H1 (cell line): ENCODE data around the gene ADPRHL1. TPM values are rescaled to one million over a fixed set of nuclear protein-coding genes. Genes with fewer than 3 reads are reported as not detected.

Experiments
- CTCF ChIA-PET: fragments of 300-600 bp; sonication (Branson Sonifier 250); formaldehyde crosslinking; loops from one replicate; lab custom pipeline; 2021; ENCODE audit not compliant: partially characterized antibody; lab: Charles Lee
- POLR2A ChIA-PET: fragments of 300-600 bp; sonication (Branson Sonifier 250); formaldehyde crosslinking; loops from one replicate; lab custom pipeline; 2021; ENCODE audit warnings: inconsistent platforms; ENCODE audit not compliant: partially characterized antibody; lab: Charles Lee
- DNase-seq, 2 experiments: peaks; one replicate each; pipeline versions ENCODE4 v3.0.0 to v3.0.0-alpha.2; 2010 to 2022; ENCODE audit warnings: low spot score in 2 of 2, low read depth in 1 of 2, mixed read lengths in 1 of 2
- FAIRE-seq: peaks from 2 replicates; lab custom pipeline; 2011; peaks lifted over from hg19 to GRCh38; lab: Jason Lieb, UNC
- H2AFZ ChIP-seq: 2 replicates; pipeline ENCODE4 v1.8.1; 2012; ENCODE audit warnings: low read length, inconsistent platforms
- H2AK5ac ChIP-seq: 2 replicates; pipeline ENCODE4 v1.6.1; 2013; ENCODE audit warnings: low read depth, low read length
- H2BK120ac ChIP-seq: replicated peaks from 2 replicates; pipeline ENCODE3; 2013; ENCODE audit warnings: low read depth, low read length, inconsistent platforms
- H2BK12ac ChIP-seq: 2 replicates; pipeline ENCODE4 v1.6.1; 2013; ENCODE audit warnings: low read depth, low read length
- H2BK15ac ChIP-seq: 2 replicates; pipeline ENCODE4 v1.6.1; 2013; ENCODE audit warnings: low read length
- H2BK20ac ChIP-seq: 2 replicates; pipeline ENCODE4 v1.6.1; 2013; ENCODE audit warnings: low read length
- H2BK5ac ChIP-seq: 2 replicates; pipeline ENCODE4 v1.6.1; 2013; ENCODE audit warnings: low read depth, low read length
- H3K14ac ChIP-seq: 2 replicates; pipeline ENCODE4 v1.6.1; 2013; ENCODE audit warnings: inconsistent platforms; ENCODE audit not compliant: insufficient read length
- H3K18ac ChIP-seq: 2 replicates; pipeline ENCODE4 v1.6.1; 2013; ENCODE audit warnings: low read length; ENCODE audit errors: extremely low read depth
- H3K23ac ChIP-seq: 2 replicates; pipeline ENCODE4 v1.6.1; 2013; ENCODE audit warnings: inconsistent platforms; ENCODE audit not compliant: insufficient read length
- H3K23me2 ChIP-seq: 2 replicates; pipeline ENCODE4 v1.6.1; 2013; ENCODE audit warnings: low read depth, low read length
- H3K27ac ChIP-seq: 2 replicates; pipeline ENCODE4 v1.6.1; 2011; ENCODE audit warnings: low read depth, low read length, inconsistent platforms
- H3K27me3 ChIP-seq, 4 experiments: replicated peaks in 1 of 4; 1 replicate in 1 of 4; 2 replicates in 3 of 4; pipeline versions ENCODE4 v1.6.1 to v1.8.1; 2011 to 2013; ENCODE audit warnings: low read length in 3 of 4, mild to moderate bottlenecking in 3 of 4, inconsistent platforms in 2 of 4, mixed read lengths in 2 of 4, moderate library complexity in 1 of 4; ENCODE audit not compliant: control insufficient read depth in 3 of 4, insufficient read depth in 3 of 4; ENCODE audit errors: extremely low read depth in 1 of 4
- H3K36me3 ChIP-seq, 4 experiments: 2 replicates each; pipeline versions ENCODE4 v1.6.1 to v1.8.1; 2011 to 2013; ENCODE audit warnings: mild to moderate bottlenecking in 4 of 4, low read length in 3 of 4, moderate library complexity in 2 of 4, control low read depth in 1 of 4, inconsistent platforms in 1 of 4; ENCODE audit not compliant: insufficient read depth in 4 of 4, control insufficient read depth in 2 of 4
- H3K4ac ChIP-seq: replicated peaks from 2 replicates; pipeline ENCODE3; 2013; ENCODE audit warnings: low read length, low read depth, mixed read lengths, inconsistent platforms; ENCODE audit not compliant: insufficient read length
- H3K4me1 ChIP-seq, 4 experiments: replicated peaks in 1 of 4; 1 replicate in 1 of 4; 2 replicates in 3 of 4; pipeline versions ENCODE4 v1.6.1 to v1.8.1; 2011 to 2013; ENCODE audit warnings: low read length in 3 of 4, inconsistent platforms in 2 of 4, mixed read lengths in 1 of 4; ENCODE audit not compliant: insufficient read depth in 4 of 4, control insufficient read depth in 3 of 4
- H3K4me2 ChIP-seq, 2 experiments: 2 replicates each; pipeline versions ENCODE4 v1.6.1 to v1.8.1; 2011 to 2013; ENCODE audit warnings: low read depth in 2 of 2, low read length in 2 of 2, control low read depth in 1 of 2, inconsistent platforms in 1 of 2, mild to moderate bottlenecking in 1 of 2; ENCODE audit not compliant: insufficient read depth in 1 of 2
- H3K4me3 ChIP-seq, 4 experiments: fragments of 200-600, 300-600 bp in 1 of 4; sonication (generic), shearing (Covaris generic), sonication (Bioruptor Twin) in 1 of 4; 2 replicates each; pipeline versions ENCODE4 v1.5.1 to v1.8.1; 2011 to 2016; ENCODE audit warnings: low read length in 4 of 4, low read depth in 3 of 4, control low read depth in 2 of 4, inconsistent platforms in 2 of 4, mild to moderate bottlenecking in 2 of 4, mixed read lengths in 1 of 4, moderate library complexity in 1 of 4; ENCODE audit not compliant: insufficient read depth in 2 of 4; ENCODE audit errors: extremely low read depth in 1 of 4
- H3K56ac ChIP-seq: replicated peaks from 2 replicates; pipeline ENCODE3; 2013; ENCODE audit warnings: low read depth, mild to moderate bottlenecking, mixed read lengths, low read length, inconsistent platforms; ENCODE audit not compliant: insufficient read length
- H3K79me1 ChIP-seq: 2 replicates; pipeline ENCODE4 v1.6.1; 2013; ENCODE audit warnings: low read depth, low read length, control low read depth
- H3K79me2 ChIP-seq, 2 experiments: 2 replicates each; pipeline versions ENCODE4 v1.6.1 to v1.8.1; 2012 to 2013; ENCODE audit warnings: low read length in 2 of 2, mild to moderate bottlenecking in 2 of 2, inconsistent platforms in 1 of 2; ENCODE audit not compliant: insufficient read depth in 2 of 2, control insufficient read depth in 1 of 2
- H3K9ac ChIP-seq, 4 experiments: replicated peaks in 1 of 4; 1 replicate in 1 of 4; 2 replicates in 3 of 4; pipeline versions ENCODE4 v1.6.1 to v1.8.1; 2011 to 2013; ENCODE audit warnings: low read depth in 3 of 4, low read length in 3 of 4, control low read depth in 2 of 4, mild to moderate bottlenecking in 2 of 4, moderate library complexity in 2 of 4, inconsistent platforms in 1 of 4; ENCODE audit errors: extremely low read depth in 1 of 4
- H3K9me3 ChIP-seq, 2 experiments: 2 replicates each; pipeline versions ENCODE4 v1.6.1 to v1.8.1; 2012 to 2013; ENCODE audit warnings: mild to moderate bottlenecking in 2 of 2, moderate library complexity in 2 of 2, control low read depth in 1 of 2, inconsistent platforms in 1 of 2, low read depth in 1 of 2, low read length in 1 of 2, mixed read lengths in 1 of 2; ENCODE audit not compliant: insufficient read depth in 2 of 2
- H4K20me1 ChIP-seq, 2 experiments: replicated peaks in 1 of 2; 2 replicates each; pipeline versions ENCODE3 to v1.8.1; 2011 to 2013; ENCODE audit warnings: inconsistent platforms in 2 of 2, low read length in 2 of 2, mild to moderate bottlenecking in 1 of 2; ENCODE audit not compliant: insufficient read depth in 2 of 2, control insufficient read depth in 1 of 2
- H4K5ac ChIP-seq: 2 replicates; pipeline ENCODE4 v1.6.1; 2013; ENCODE audit warnings: low read length, low read depth, mixed read lengths, inconsistent platforms; ENCODE audit not compliant: insufficient read length
- H4K8ac ChIP-seq: 2 replicates; pipeline ENCODE4 v1.8.0; 2013; ENCODE audit warnings: mild to moderate bottlenecking, moderate library complexity, low read length, inconsistent platforms; ENCODE audit not compliant: insufficient read depth; ENCODE audit errors: extremely low read depth
- H4K91ac ChIP-seq: replicated peaks from 2 replicates; pipeline ENCODE3; 2013; ENCODE audit warnings: low read length, mixed read lengths, inconsistent platforms; ENCODE audit not compliant: insufficient read length
- SUZ12 ChIP-seq: fragments of 200-600 bp; sonication (generic); IDR thresholded peaks from 2 replicates; pipeline ENCODE4 v1.6.1; 2012; ENCODE audit warnings: mild to moderate bottlenecking, inconsistent platforms, low read length, moderate library complexity, mixed read lengths
- WGBS, 2 experiments: shearing (Covaris generic) in 1 of 2; methylation state at CpG; one replicate each; pipeline versions ENCODE4 v1.1.6 to v1.1.7; 2013 to 2015; ENCODE audit warnings: low lambda C conversion rate in 2 of 2, mixed read lengths in 2 of 2, inconsistent platforms in 1 of 2, low coverage in 1 of 2, missing lambda C conversion rate in 1 of 2; ENCODE audit not compliant: insufficient replicate concordance in 2 of 2, insufficient coverage in 1 of 2, insufficient read length in 1 of 2; ENCODE audit errors: extremely low coverage in 1 of 2, missing lambda C conversion rate in 1 of 2; 5-methylcytosine and 5-hydroxymethylcytosine counted together
- polyA plus RNA-seq, 7 experiments: library from polyadenylated mRNA; depleted of rRNA in 3 of 7; stranded (reverse) in 5 of 7; unstranded in 2 of 7; fragments of >200 nt in 5 of 7; fragments of 200-250 nt in 2 of 7; gene quantifications; 1 replicate in 5 of 7; 2 replicates in 1 of 7; 4 replicates in 1 of 7; pipeline versions ENCODE4 v1.2.1 to v1.2.3, GENCODE V29; 2011 to 2013; ENCODE audit warnings: missing spikeins in 2 of 7, mixed read lengths in 2 of 7
- total RNA-seq: library from RNA; stranded (reverse); fragmentation: NEBNext Ultra II Directional; extraction: Animal tissue kit (Norgen Biotek cat#: 25700); gene quantifications from 2 replicates; pipeline ENCODE4 v1.2.1, GENCODE V29; 2021

The ADPRHL1 gene
- total and polyA plus RNA-seq, 2 of the 8 experiments (the other 6 are each of a cell fraction or from before 2014, with no cell fraction given) = 0.74 to 1.7 TPM

GRCh38 chr13:113479179-113479578 lies 25.9 kb upstream of the ADPRHL1 start:
- TF ChIP-seq SUZ12 = no peak
- H2AFZ ChIP-seq = no peak overlapping the region
- no peak overlapping the region for H2BK5ac ChIP-seq
- H2BK12ac ChIP-seq = no peak overlapping the region
- peaks cover 4% of the 10 kb centered on the region for H3K79me1 ChIP-seq
- peaks cover 0 to 47% (median 28%) of the 10 kb centered on the region in 4 experiments; a peak in 7 of 8 replicates for H3K36me3 ChIP-seq
- no peak overlapping the region for H3K23ac ChIP-seq
- 89% methylated on average over 4 of the region's 4 CpGs; no CpG with 5 or more reads in 1 of the 2 experiments for WGBS, 2 experiments
- H3K4me1 ChIP-seq = no peaks in the 10 kb centered on the region; a peak in 3 of 7 replicates
- no peak overlapping the region for H2BK20ac ChIP-seq
- H3K9me3 ChIP-seq = no peaks in the 10 kb centered on the region
- no peak overlapping the region for H3K4me2 ChIP-seq
- H4K5ac ChIP-seq = no peak overlapping the region
- no peak overlapping the region for H3K14ac ChIP-seq
- no peak overlapping the region for H3K9ac ChIP-seq
- no peak overlapping the region for H2AK5ac ChIP-seq
- peaks cover 15 to 16% of the 10 kb centered on the region in 2 experiments for H4K20me1 ChIP-seq
- no peak overlapping the region for H4K91ac ChIP-seq
- no peak overlapping the region for H3K56ac ChIP-seq
- no peaks in the 10 kb centered on the region for H3K27me3 ChIP-seq
- no peak overlapping the region for H3K4me3 ChIP-seq
- ChIA-PET CTCF (interaction anchor here (1.0 kb wide), 1 partner anchor 10 kb away, joined by 3 read pairs; no protein-coding TSS in a partner anchor), POLR2A (interaction anchor here (0.6 kb wide), 1 partner anchor 11 kb away, joined by 3 read pairs; no protein-coding TSS in a partner anchor)
- no peak overlapping the region for H2BK120ac ChIP-seq
- FAIRE-seq = no peak
- no peak for DNase-seq
- H2BK15ac ChIP-seq = no peak overlapping the region
- H3K79me2 ChIP-seq = peaks cover 4 to 32% of the 10 kb centered on the region in 2 experiments
- no peak overlapping the region for H3K18ac ChIP-seq
- no peaks in the 10 kb centered on the region for H3K23me2 ChIP-seq
- H3K27ac ChIP-seq = no peak overlapping the region
- no peak overlapping the region for H3K4ac ChIP-seq
- H4K8ac ChIP-seq = no peak overlapping the region
